Ammon's horn (tissue), 1 donor: Measurements from ENCODE around the gene NCOR1.
"Not testable (repeated sequence)": the region's sequence is repeated elsewhere in the genome, so short reads cannot be mapped to it uniquely, and the experiment has no call there.

Experiments
- DNase-seq: peaks from one replicate; pipeline ENCODE4 v3.0.0-alpha.2; 2016; ENCODE audit warnings: low spot score

Gene NCOR1

GRCh38 chr17:16215273-16215964, at the start of gene NCOR1:
NCOR1 (minus strand) TSS chr17:16215534; CDS start chr17:16194569, 20,965 bp downstream.
- DNase-seq: peak; percentile 90

GRCh38 chr17:16262201-16262600, 46.9 kb upstream of the NCOR1 start:
- DNase-seq: no peak

GRCh38 chr17:16261049-16261448, 45.7 kb upstream of the NCOR1 start:
- DNase-seq: no peak

- DNase-seq: no peak
Observed at GRCh38 chr17:16259926-16260325, 44.6 kb upstream of the NCOR1 start.

GRCh38 chr17:16258901-16259300, 43.6 kb upstream of the NCOR1 start:
- no peak for DNase-seq

- DNase-seq: peak; percentile 82
Observed at GRCh38 chr17:16255481-16255921, 40.2 kb upstream of the NCOR1 start.

GRCh38 chr17:16254773-16255400, 39.6 kb upstream of the NCOR1 start:
- DNase-seq: no peak

GRCh38 chr17:16251556-16251955, 36.2 kb upstream of the NCOR1 start:
- DNase-seq: no peak

GRCh38 chr17:16251043-16251442, 35.7 kb upstream of the NCOR1 start:
- no peak for DNase-seq

- no peak for DNase-seq
Observed at GRCh38 chr17:16250635-16251034, 35.3 kb upstream of the NCOR1 start.

GRCh38 chr17:16247586-16247984, 32.3 kb upstream of the NCOR1 start:
- DNase-seq: no peak

GRCh38 chr17:16243801-16244567, 28.6 kb upstream of the NCOR1 start:
- DNase-seq: no peak

- no peak for DNase-seq
Observed at GRCh38 chr17:16243385-16243784, 28.1 kb upstream of the NCOR1 start.

GRCh38 chr17:16241906-16242399, 26.6 kb upstream of the NCOR1 start:
- DNase-seq: no peak

GRCh38 chr17:16239931-16240330, 24.6 kb upstream of the NCOR1 start:
- DNase-seq: no peak

GRCh38 chr17:16232391-16232790, 17.1 kb upstream of the NCOR1 start:
- DNase-seq: no peak

GRCh38 chr17:16229912-16230561, 14.7 kb upstream of the NCOR1 start:
- DNase-seq: not testable (repeated sequence)

GRCh38 chr17:16222406-16222805, 7.1 kb upstream of the NCOR1 start:
- DNase-seq: no peak

- DNase-seq: peak; percentile 94
Observed at GRCh38 chr17:16217002-16217635, 1.8 kb upstream of the NCOR1 start, which contains the start of gene PIGL. PIGL (plus strand) TSS chr17:16217210; CDS start chr17:16217227, 17 bp downstream.

- DNase-seq: not testable (repeated sequence)
Observed at GRCh38 chr17:16216341-16217001, 1.1 kb upstream of the NCOR1 start.

- no peak for DNase-seq
Observed at GRCh38 chr17:16215965-16216316, 607 bp upstream of the NCOR1 start.
